ENCODE data around the gene TMEM203. TPM values are rescaled to one million over a fixed set of nuclear protein-coding genes. Genes with fewer than 3 reads are reported as not detected.
A peak's percentile ranks its signal among the peaks of the same experiment; 100 is the strongest.

Gene TMEM203
- total and polyA plus RNA-seq, 2 of the 13 experiments (the other 11 are each of a cell fraction or from before 2014, with no cell fraction given): 23.4 to 36.7 TPM

- TF ChIP-seq SP4 (CRISPR knock-in tag; IDR thresholded peaks at IDR 0.05) (no peak), PATZ1 (CRISPR knock-in tag; IDR thresholded peaks at IDR 0.05) (0 out of 2 replicates have a peak, but pooled peaks have one; percentile 21), ZFP62 (CRISPR knock-in tag; IDR thresholded peaks at IDR 0.05) (no peak), ZNF687 (CRISPR knock-in tag; IDR thresholded peaks at IDR 0.05) (peak; percentile 38; the same call in 1 of the 2 replicates), RNF2 (conservative IDR thresholded peaks at IDR 0.05; ENCODE audit: low read depth) (no peak), ZNF629 (CRISPR knock-in tag; conservative IDR thresholded peaks at IDR 0.05) (no peak), ZNF20 (CRISPR knock-in tag; IDR thresholded peaks at IDR 0.05) (no peak), RCOR2 (CRISPR knock-in tag; IDR thresholded peaks at IDR 0.05) (no peak), CAMTA2 (CRISPR knock-in tag; IDR thresholded peaks at IDR 0.05; ENCODE audit: borderline replicate concordance) (no peak; the same call in 1 of the 2 replicates), KAT2B (IDR thresholded peaks at IDR 0.05; ENCODE audit: borderline replicate concordance, low read depth, low read length) (no peak), NAIF1 (CRISPR knock-in tag; IDR thresholded peaks at IDR 0.05; ENCODE audit: borderline replicate concordance) (no peak), NFATC3 (CRISPR knock-in tag; IDR thresholded peaks at IDR 0.05) (no peak), ZNF34 (CRISPR knock-in tag; IDR thresholded peaks at IDR 0.05; ENCODE audit: borderline replicate concordance) (no peak), ATF6 (CRISPR knock-in tag; conservative IDR thresholded peaks at IDR 0.05) (no peak), ZNF792 (CRISPR knock-in tag; IDR thresholded peaks at IDR 0.05) (no peak), GTF2F1 (IDR thresholded peaks at IDR 0.05; ENCODE audit: low read length) (no peak), ZNF225 (CRISPR knock-in tag; IDR thresholded peaks at IDR 0.05) (no peak)
Observed at GRCh38 chr9:137169896-137170358, 35.5 kb downstream of the TMEM203 start, which contains the start of gene LRRC26 (continued).
